ENCODE measurements around the gene TMC5. TPM values are rescaled to one million over a fixed set of nuclear protein-coding genes. Genes with fewer than 3 reads are reported as not detected.

TMC5 gene
- total and polyA plus RNA-seq, 12 donors, result 0.20 to 3.7 (median 0.33) TPM; not detected in 8

- 81 to 90% (median 84%) methylated on average over 3 of the region's 3 CpGs for WGBS, 4 donors
- no peaks in the 10 kb centered on the region for H3K27me3 ChIP-seq
- no peak overlapping the region for H3K27ac ChIP-seq
- H3K9me3 ChIP-seq (replicated peaks in 1 of 3), result no peaks in the 10 kb centered on the region
- intact Hi-C loops (cut with DNase I), result no loop called here
- no peak for TF ChIP-seq POLR2A (IDR thresholded peaks at IDR 0.05)
- no peak for TF ChIP-seq CTCF (IDR thresholded peaks at IDR 0.05)
- DNase-seq, result no peak
- no peaks in the 10 kb centered on the region for H3K4me1 ChIP-seq (replicated peaks in 1 of 2)
- H3K4me3 ChIP-seq, result no peak overlapping the region
- no peaks in the 10 kb centered on the region for H3K36me3 ChIP-seq (replicated peaks in 1 of 2)
Measured at GRCh38 chr16:19430345-19430744, 12.7 kb downstream of the TMC5 start.

- Histone ChIP-seq H3K27ac (no peak overlapping the region), H3K36me3 (replicated peaks in 1 of 2) (no peaks in the 10 kb centered on the region), H3K4me3 (no peak overlapping the region), H3K9me3 (replicated peaks in 1 of 3) (no peaks in the 10 kb centered on the region), H3K4me1 (replicated peaks in 1 of 2) (no peaks in the 10 kb centered on the region), H3K27me3 (no peaks in the 10 kb centered on the region)
- 81 to 88% (median 84%) methylated on average over 6 of the region's 6 CpGs for WGBS, 4 donors
- no peak for TF ChIP-seq CTCF (IDR thresholded peaks at IDR 0.05)
- TF ChIP-seq POLR2A (IDR thresholded peaks at IDR 0.05), result no peak
- intact Hi-C loops (cut with DNase I), result no loop called here
- DNase-seq, result no peak
Measured at GRCh38 chr16:19431636-19432340, 14.1 kb downstream of the TMC5 start.

GRCh38 chr16:19432429-19432828 is 14.7 kb downstream of the TMC5 start:
- no peak overlapping the region for H3K27ac ChIP-seq
- DNase-seq, result no peak
- intact Hi-C loops (cut with DNase I), result no loop called here
- H3K4me1 ChIP-seq (replicated peaks in 1 of 2), result no peaks in the 10 kb centered on the region
- H3K36me3 ChIP-seq (replicated peaks in 1 of 2), result no peaks in the 10 kb centered on the region
- TF ChIP-seq CTCF (IDR thresholded peaks at IDR 0.05) (no peak), POLR2A (IDR thresholded peaks at IDR 0.05) (no peak)
- H3K9me3 ChIP-seq (replicated peaks in 1 of 3), result no peaks in the 10 kb centered on the region
- no peak overlapping the region for H3K4me3 ChIP-seq
- H3K27me3 ChIP-seq, result no peaks in the 10 kb centered on the region

- Histone ChIP-seq H3K9me3 (replicated peaks in 1 of 3) (no peaks in the 10 kb centered on the region), H3K4me1 (replicated peaks in 1 of 2) (no peaks in the 10 kb centered on the region), H3K27ac (no peak overlapping the region), H3K27me3 (no peaks in the 10 kb centered on the region), H3K4me3 (no peak overlapping the region), H3K36me3 (replicated peaks in 1 of 2) (no peaks in the 10 kb centered on the region)
- 33 to 58% (median 41%) methylated on average over 1 of the region's 1 CpG for WGBS, 4 donors
- intact Hi-C loops (cut with DNase I), result no loop called here
- no peak for DNase-seq
- TF ChIP-seq POLR2A (IDR thresholded peaks at IDR 0.05) (no peak), CTCF (IDR thresholded peaks at IDR 0.05) (no peak)
Measured at GRCh38 chr16:19434584-19434983, 16.9 kb downstream of the TMC5 start.
